ENCODE measurements around the gene BOK. TPM values are rescaled to one million over a fixed set of nuclear protein-coding genes. Genes with fewer than 3 reads are reported as not detected.
"Not testable (repeated sequence)": the region's sequence is repeated elsewhere in the genome, so short reads cannot be mapped to it uniquely, and the experiment has no call there.

The BOK gene
- total RNA-seq, 5 donors from 2014 or later (not counting 1 experiment from before 2014, with no cell fraction given), result 0.20 to 0.89 (median 0.35) TPM; not detected in 2

GRCh38 chr2:241566021-241566420, 7.5 kb downstream of the BOK start:
- H3K36me3 ChIP-seq (ENCODE audit: control insufficient read depth in 2 of 2, extremely low read depth in 1 of 2, insufficient read depth in 1 of 2, low read length in 1 of 2); ATAC-seq (replicated peaks in 1 of 4); H3K4me3 Mint-ChIP-seq; POLR2A ChIA-PET; H3K4me3 ChIP-seq (ENCODE audit: control insufficient read depth in 1 of 2, extremely low read depth in 1 of 2, low read length in 1 of 2); H3K36me3 Mint-ChIP-seq; H3K4me1 ChIP-seq (ENCODE audit: control insufficient read depth in 1 of 2, extremely low read depth in 1 of 2, insufficient read depth in 2 of 2, low read length in 2 of 2); H3K27me3 Mint-ChIP-seq; H3K4me1 Mint-ChIP-seq; CTCF ChIA-PET; DNase-seq; H3K27ac Mint-ChIP-seq; H3K9me3 Mint-ChIP-seq; H3K9me3 ChIP-seq; H3K27ac ChIP-seq (ENCODE audit: low read length): not testable (repeated sequence)
- peaks cover 0 to 15% of the 10 kb centered on the region in 2 experiments for H3K27me3 ChIP-seq (replicated peaks in 1 of 2; ENCODE audit: control insufficient read depth in 2 of 2, extremely low read depth in 1 of 2, insufficient read depth in 2 of 2, low read length in 1 of 2)
- WGBS (ENCODE audit: insufficient coverage), result 100% methylated on average over 3 of the region's 11 CpGs

DNA sequence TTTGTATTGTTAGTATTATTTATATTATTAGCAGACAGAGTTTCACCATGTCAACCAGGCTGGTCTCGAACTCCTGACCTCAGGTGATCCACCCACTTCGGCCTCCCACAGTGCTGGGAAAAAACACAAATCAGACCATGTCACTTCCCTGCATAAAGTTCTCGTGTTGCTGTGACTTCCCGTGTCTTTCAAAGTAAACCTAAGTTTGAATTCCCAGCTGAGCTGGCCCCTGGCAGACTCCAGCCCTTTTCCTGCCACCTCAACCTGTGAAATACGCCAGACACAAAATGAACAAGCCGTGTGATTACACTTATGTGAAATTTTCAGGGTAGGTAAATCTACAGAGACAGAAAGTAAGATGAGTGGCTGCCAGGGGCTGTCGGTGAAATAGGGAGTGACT, 7.9 kb downstream of the BOK start:
- ChIA-PET CTCF (interaction anchor here in 1 of 2 donors (0.7 kb wide), 1 partner anchor 1142 kb away, joined by 4 read pairs; no protein-coding TSS in a partner anchor), POLR2A (no interaction called here)
- Histone ChIP-seq H3K27ac (ENCODE audit: low read length) (no peak overlapping the region), H3K27me3 (replicated peaks in 1 of 2; ENCODE audit: control insufficient read depth in 2 of 2, extremely low read depth in 1 of 2, insufficient read depth in 2 of 2, low read length in 1 of 2) (peaks cover 0 to 13% of the 10 kb centered on the region in 2 experiments), H3K36me3 (ENCODE audit: control insufficient read depth in 2 of 2, extremely low read depth in 1 of 2, insufficient read depth in 1 of 2, low read length in 1 of 2) (no peaks in the 10 kb centered on the region), H3K9me3 (no peaks in the 10 kb centered on the region), H3K4me3 (ENCODE audit: control insufficient read depth in 1 of 2, extremely low read depth in 1 of 2, low read length in 1 of 2) (no peak overlapping the region), H3K4me1 (ENCODE audit: control insufficient read depth in 1 of 2, extremely low read depth in 1 of 2, insufficient read depth in 2 of 2, low read length in 2 of 2) (no peaks in the 10 kb centered on the region)
- H3K27me3 Mint-ChIP-seq, result peaks cover 0 to 4% of the 10 kb centered on the region in 2 donors
- H3K9me3 Mint-ChIP-seq, result no peaks in the 10 kb centered on the region
- ATAC-seq (replicated peaks in 1 of 4) (no peak), DNase-seq (no peak)
- no peak overlapping the region for H3K27ac Mint-ChIP-seq
- H3K4me1 Mint-ChIP-seq, result no peaks in the 10 kb centered on the region
- no peaks in the 10 kb centered on the region for H3K36me3 Mint-ChIP-seq
- WGBS (ENCODE audit: insufficient coverage), result 87% methylated on average over 7 of the region's 7 CpGs
- no peak overlapping the region for H3K4me3 Mint-ChIP-seq

GRCh38 chr2:241567266-241567665, 8.7 kb downstream of the BOK start:
- POLR2A ChIA-PET; H3K27ac Mint-ChIP-seq; DNase-seq; ATAC-seq (replicated peaks in 1 of 4); H3K27me3 ChIP-seq (replicated peaks in 1 of 2; ENCODE audit: control insufficient read depth in 2 of 2, extremely low read depth in 1 of 2, insufficient read depth in 2 of 2, low read length in 1 of 2); CTCF ChIA-PET; H3K27me3 Mint-ChIP-seq; H3K4me3 ChIP-seq (ENCODE audit: control insufficient read depth in 1 of 2, extremely low read depth in 1 of 2, low read length in 1 of 2); H3K9me3 Mint-ChIP-seq; H3K9me3 ChIP-seq; H3K4me1 Mint-ChIP-seq; H3K4me3 Mint-ChIP-seq; H3K36me3 Mint-ChIP-seq; H3K27ac ChIP-seq (ENCODE audit: low read length); H3K4me1 ChIP-seq (ENCODE audit: control insufficient read depth in 1 of 2, extremely low read depth in 1 of 2, insufficient read depth in 2 of 2, low read length in 2 of 2); H3K36me3 ChIP-seq (ENCODE audit: control insufficient read depth in 2 of 2, extremely low read depth in 1 of 2, insufficient read depth in 1 of 2, low read length in 1 of 2): not testable (repeated sequence)
- 91% methylated on average over 13 of the region's 15 CpGs for whole genome bisulfite sequencing (ENCODE audit: insufficient coverage)

DNA sequence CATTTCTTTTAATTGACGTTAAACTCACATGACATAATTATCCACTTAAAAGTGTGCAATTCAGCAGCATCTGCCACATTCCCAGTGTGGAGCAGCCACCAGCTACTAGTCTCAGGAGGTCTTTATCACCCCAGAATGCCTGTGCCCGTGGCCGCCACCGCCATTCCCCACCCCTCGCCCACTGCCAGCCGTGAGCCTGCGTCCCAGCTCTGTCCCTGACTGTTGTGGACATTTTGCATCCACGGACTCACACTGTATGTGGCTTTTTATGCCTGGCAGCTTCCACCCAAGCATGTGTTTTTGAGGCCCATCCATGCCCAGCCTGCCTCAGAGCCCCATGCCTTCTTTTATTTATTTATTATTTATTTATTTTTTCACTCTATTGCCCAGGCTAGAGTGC, 9.2 kb downstream of the BOK start:
- H3K36me3 ChIP-seq (ENCODE audit: control insufficient read depth in 2 of 2, extremely low read depth in 1 of 2, insufficient read depth in 1 of 2, low read length in 1 of 2), result no peaks in the 10 kb centered on the region
- no peak for DNase-seq
- WGBS (ENCODE audit: insufficient coverage), result 98% methylated on average over 8 of the region's 8 CpGs

GRCh38 chr2:241568726-241569125, 10.2 kb downstream of the BOK start:
- 89% methylated on average over 3 of the region's 4 CpGs for WGBS (ENCODE audit: insufficient coverage)
- no peaks in the 10 kb centered on the region for H3K9me3 Mint-ChIP-seq

More for the DNA sequence above, 9.2 kb downstream of the BOK start:
- H3K27ac Mint-ChIP-seq, result no peak overlapping the region
- H3K4me1 Mint-ChIP-seq, result no peaks in the 10 kb centered on the region
- H3K9me3 Mint-ChIP-seq, result no peaks in the 10 kb centered on the region
- H3K27me3 ChIP-seq (replicated peaks in 1 of 2; ENCODE audit: control insufficient read depth in 2 of 2, extremely low read depth in 1 of 2, insufficient read depth in 2 of 2, low read length in 1 of 2), result peaks cover 0 to 2% of the 10 kb centered on the region in 2 experiments
- H3K9me3 ChIP-seq, result no peaks in the 10 kb centered on the region
- H3K4me1 ChIP-seq (ENCODE audit: control insufficient read depth in 1 of 2, extremely low read depth in 1 of 2, insufficient read depth in 2 of 2, low read length in 2 of 2), result no peaks in the 10 kb centered on the region
- ChIA-PET POLR2A (no interaction called here), CTCF (no interaction called here)
- no peaks in the 10 kb centered on the region for H3K27me3 Mint-ChIP-seq
- H3K4me3 Mint-ChIP-seq, result no peak overlapping the region
- H3K27ac ChIP-seq (ENCODE audit: low read length), result no peak overlapping the region
- no peaks in the 10 kb centered on the region for H3K36me3 Mint-ChIP-seq
- H3K4me3 ChIP-seq (ENCODE audit: control insufficient read depth in 1 of 2, extremely low read depth in 1 of 2, low read length in 1 of 2), result no peak overlapping the region
- no peak for ATAC-seq (replicated peaks in 1 of 4)

GRCh38 chr2:241569831-241570281, 11.3 kb downstream of the BOK start:
- Histone ChIP-seq H3K4me1 (ENCODE audit: control insufficient read depth in 1 of 2, extremely low read depth in 1 of 2, insufficient read depth in 2 of 2, low read length in 2 of 2) (no peaks in the 10 kb centered on the region), H3K9me3 (no peaks in the 10 kb centered on the region), H3K27ac (ENCODE audit: low read length) (no peak overlapping the region), H3K36me3 (ENCODE audit: control insufficient read depth in 2 of 2, extremely low read depth in 1 of 2, insufficient read depth in 1 of 2, low read length in 1 of 2) (no peaks in the 10 kb centered on the region), H3K27me3 (replicated peaks in 1 of 2; ENCODE audit: control insufficient read depth in 2 of 2, extremely low read depth in 1 of 2, insufficient read depth in 2 of 2, low read length in 1 of 2) (no peaks in the 10 kb centered on the region), H3K4me3 (ENCODE audit: control insufficient read depth in 1 of 2, extremely low read depth in 1 of 2, low read length in 1 of 2) (no peak overlapping the region)
- Mint-ChIP-seq H3K9me3 (no peaks in the 10 kb centered on the region), H3K36me3 (no peaks in the 10 kb centered on the region), H3K4me1 (no peaks in the 10 kb centered on the region), H3K27ac (no peak overlapping the region), H3K4me3 (no peak overlapping the region), H3K27me3 (no peaks in the 10 kb centered on the region)
- 94% methylated on average over 16 of the region's 23 CpGs for WGBS (ENCODE audit: insufficient coverage)
- CTCF ChIA-PET, result no interaction called here
- ATAC-seq (replicated peaks in 1 of 4), result no peak
- no peak for DNase-seq
- POLR2A ChIA-PET, result no interaction called here

More at GRCh38 chr2:241568726-241569125, 10.2 kb downstream of the BOK start:
- ATAC-seq (replicated peaks in 1 of 4), result no peak
- no peaks in the 10 kb centered on the region for H3K36me3 Mint-ChIP-seq
- H3K4me3 ChIP-seq (ENCODE audit: control insufficient read depth in 1 of 2, extremely low read depth in 1 of 2, low read length in 1 of 2), result no peak overlapping the region
- H3K27me3 ChIP-seq (replicated peaks in 1 of 2; ENCODE audit: control insufficient read depth in 2 of 2, extremely low read depth in 1 of 2, insufficient read depth in 2 of 2, low read length in 1 of 2), result peaks cover 0 to 2% of the 10 kb centered on the region in 2 experiments
- no peaks in the 10 kb centered on the region for H3K9me3 ChIP-seq
- no peak overlapping the region for H3K4me3 Mint-ChIP-seq
- no peaks in the 10 kb centered on the region for H3K36me3 ChIP-seq (ENCODE audit: control insufficient read depth in 2 of 2, extremely low read depth in 1 of 2, insufficient read depth in 1 of 2, low read length in 1 of 2)
- POLR2A ChIA-PET, result no interaction called here
- H3K4me1 Mint-ChIP-seq, result no peaks in the 10 kb centered on the region
- no peaks in the 10 kb centered on the region for H3K27me3 Mint-ChIP-seq
- no peak overlapping the region for H3K27ac ChIP-seq (ENCODE audit: low read length)
- no peak overlapping the region for H3K27ac Mint-ChIP-seq
- no peak for DNase-seq
- H3K4me1 ChIP-seq (ENCODE audit: control insufficient read depth in 1 of 2, extremely low read depth in 1 of 2, insufficient read depth in 2 of 2, low read length in 2 of 2), result no peaks in the 10 kb centered on the region
- CTCF ChIA-PET, result no interaction called here

DNA sequence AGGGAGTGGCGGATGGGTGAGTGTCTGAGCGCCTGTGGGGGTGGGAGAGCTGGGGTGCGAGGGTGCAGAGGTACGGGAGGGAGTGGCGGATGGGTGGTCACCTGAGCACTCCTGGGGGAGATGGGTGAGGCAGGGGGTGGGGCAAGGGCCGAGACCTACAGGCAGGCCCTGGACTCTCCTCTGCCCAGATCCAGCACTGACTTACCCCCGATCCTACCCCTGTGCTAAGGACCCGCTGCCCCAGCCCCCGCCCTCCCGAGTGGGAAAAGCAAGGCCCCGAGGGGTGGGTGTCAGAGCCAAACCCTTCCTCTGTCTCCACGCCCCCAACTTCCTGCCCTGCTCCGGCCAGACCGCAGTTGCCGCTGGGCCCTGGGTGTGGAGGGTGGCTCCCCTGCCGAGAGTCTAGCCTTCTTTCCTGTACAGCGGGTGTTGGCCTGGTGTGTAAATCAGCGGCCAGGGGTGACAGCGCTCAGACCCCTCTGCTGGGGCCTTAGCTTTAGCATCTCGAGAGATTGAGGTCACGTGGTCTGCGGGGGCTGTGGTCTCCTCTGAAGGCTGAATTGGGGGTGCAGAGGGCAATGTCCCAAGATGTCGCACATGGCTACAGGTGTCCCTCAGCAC, 12.5 kb downstream of the BOK start:
- Histone ChIP-seq H3K4me1 (ENCODE audit: control insufficient read depth in 1 of 2, extremely low read depth in 1 of 2, insufficient read depth in 2 of 2, low read length in 2 of 2) (no peaks in the 10 kb centered on the region), H3K36me3 (ENCODE audit: control insufficient read depth in 2 of 2, extremely low read depth in 1 of 2, insufficient read depth in 1 of 2, low read length in 1 of 2) (peaks cover 0 to 7% of the 10 kb centered on the region in 2 donors), H3K27me3 (replicated peaks in 1 of 2; ENCODE audit: control insufficient read depth in 2 of 2, extremely low read depth in 1 of 2, insufficient read depth in 2 of 2, low read length in 1 of 2) (no peaks in the 10 kb centered on the region), H3K27ac (ENCODE audit: low read length) (no peak overlapping the region), H3K4me3 (ENCODE audit: control insufficient read depth in 1 of 2, extremely low read depth in 1 of 2, low read length in 1 of 2) (no peak overlapping the region), H3K9me3 (no peaks in the 10 kb centered on the region)
- Mint-ChIP-seq H3K9me3 (no peaks in the 10 kb centered on the region), H3K4me1 (no peaks in the 10 kb centered on the region), H3K4me3 (no peak overlapping the region), H3K27ac (no peak overlapping the region), H3K36me3 (peaks cover 9% of the 10 kb centered on the region), H3K27me3 (no peaks in the 10 kb centered on the region)
- POLR2A ChIA-PET, result no interaction called here
- 60% methylated on average over 13 of the region's 23 CpGs for WGBS (ENCODE audit: insufficient coverage)
- DNase-seq (no peak), ATAC-seq (replicated peaks in 1 of 4) (no peak)
- CTCF ChIA-PET, result no interaction called here
